ENCODE data around the gene ZNF784.

The ZNF784 gene

DNA sequence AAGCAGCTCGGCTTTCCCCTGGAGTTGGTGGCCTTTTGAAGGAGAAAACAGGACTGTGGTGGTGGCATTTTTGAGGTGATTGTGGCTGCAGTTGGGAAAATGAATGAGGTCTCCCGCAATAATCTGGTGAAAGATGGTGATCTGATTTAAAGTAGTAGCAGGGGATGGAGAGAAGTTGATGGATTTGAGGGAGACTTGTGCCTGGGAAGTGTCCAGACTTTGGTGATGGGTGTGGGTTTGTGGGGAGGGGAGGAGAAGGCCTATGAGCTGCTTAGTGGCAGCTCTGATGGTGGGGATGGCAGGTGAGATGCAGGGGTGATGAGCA, 46.6 kb upstream of the ZNF784 start:
- DNase-seq, result no peak
- Histone ChIP-seq H3K4ac (ENCODE audit: low read depth in 1 of 2, low read length in 2 of 2) (no peak overlapping the region), H3K9ac (ENCODE audit: low read length) (no peak overlapping the region), H2AK5ac (ENCODE audit: low read length, severe bottlenecking) (no peak overlapping the region), H3K4me2 (ENCODE audit: low read length, poor library complexity, severe bottlenecking) (no peak overlapping the region), H3K27ac (ENCODE audit: low read length, poor library complexity, severe bottlenecking) (peak overlapping the region; percentile 47), H2BK12ac (ENCODE audit: low read length in 2 of 2) (no peak overlapping the region), H2BK15ac (ENCODE audit: low read depth, poor library complexity, severe bottlenecking) (no peak overlapping the region), H3K14ac (ENCODE audit: low read length in 2 of 2) (no peak overlapping the region), H3K9me3 (ENCODE audit: control insufficient read depth, low read length) (no peaks in the 10 kb centered on the region), H3K27me3 (ENCODE audit: control insufficient read depth in 1 of 2, insufficient read depth in 1 of 2, low read length in 2 of 2) (no peaks in the 10 kb centered on the region), H4K8ac (ENCODE audit: low read length) (no peak overlapping the region), H2BK5ac (ENCODE audit: low read depth, low read length, poor library complexity, severe bottlenecking) (no peak overlapping the region), H3K36me3 (ENCODE audit: control insufficient read depth in 1 of 2, insufficient read depth in 2 of 2, low read depth in 1 of 2, low read length in 2 of 2) (peaks cover 61 to 69% of the 10 kb centered on the region in 2 experiments), H3K79me1 (replicated peaks; ENCODE audit: low read length, poor library complexity, severe bottlenecking) (peaks cover 4% of the 10 kb centered on the region), H3K23ac (ENCODE audit: low read length in 2 of 2) (no peak overlapping the region), H3K4me3 (ENCODE audit: insufficient read depth in 1 of 2, low read depth in 1 of 2, low read length in 2 of 2) (no peak overlapping the region), H3K4me1 (ENCODE audit: control insufficient read depth, insufficient read depth, low read depth, low read length) (peaks cover 34% of the 10 kb centered on the region), H4K91ac (ENCODE audit: low read length) (no peak overlapping the region), H2BK120ac (ENCODE audit: low read depth, low read length) (no peak overlapping the region), H3K18ac (ENCODE audit: low read depth in 1 of 2, low read length in 2 of 2) (no peak overlapping the region), H2AFZ (ENCODE audit: low read depth, low read length) (no peak overlapping the region)
- 95% methylated on average over 2 of the region's 2 CpGs for WGBS

DNA sequence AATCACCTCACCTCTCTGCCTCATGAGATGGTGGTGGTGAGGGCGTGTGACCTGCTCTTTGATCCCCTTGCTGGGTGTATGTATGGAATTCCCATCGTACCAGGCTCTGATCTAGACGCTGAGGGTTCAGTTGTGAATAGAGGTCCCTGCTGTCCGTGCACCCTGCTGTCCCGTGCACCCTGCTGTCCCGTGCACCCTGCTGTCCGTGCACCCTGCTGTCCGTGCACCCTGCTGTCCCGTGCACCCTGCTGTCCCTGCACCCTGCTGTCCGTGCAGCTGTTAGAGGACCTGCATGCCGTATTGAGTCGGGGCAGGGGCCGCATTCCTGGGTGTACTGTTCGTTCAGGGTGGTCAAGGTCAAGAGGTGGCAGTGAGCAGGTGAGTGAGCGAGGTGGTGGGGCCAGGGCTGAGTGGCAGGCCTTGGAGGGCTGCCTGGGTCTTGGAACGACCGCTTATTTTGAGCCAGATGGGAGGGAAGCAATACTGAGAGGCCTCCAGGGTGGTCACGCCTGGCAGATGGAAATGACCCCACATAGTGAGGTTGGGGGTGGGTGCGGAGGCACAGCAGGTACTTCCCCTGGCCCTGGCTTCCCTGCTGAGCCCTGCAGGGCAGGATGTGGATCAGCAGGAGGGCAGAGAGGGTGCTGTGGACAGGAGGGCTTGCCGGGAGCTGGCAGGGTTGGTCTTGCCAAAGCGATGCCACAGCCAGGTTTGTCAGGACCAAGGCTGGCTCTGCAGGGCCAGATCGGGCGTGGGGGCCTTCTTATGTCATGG, 46.1 kb upstream of the ZNF784 start:
- Histone ChIP-seq H4K91ac (ENCODE audit: low read length) (peak overlapping the region; percentile 22), H3K9ac (ENCODE audit: low read length) (no peak overlapping the region), H3K36me3 (ENCODE audit: control insufficient read depth in 1 of 2, insufficient read depth in 2 of 2, low read depth in 1 of 2, low read length in 2 of 2) (peaks cover 66 to 74% of the 10 kb centered on the region in 2 experiments), H3K27me3 (ENCODE audit: control insufficient read depth in 1 of 2, insufficient read depth in 1 of 2, low read length in 2 of 2) (no peaks in the 10 kb centered on the region), H3K14ac (ENCODE audit: low read length in 2 of 2) (peak overlapping the region in 1 of 2 experiments; percentile 53), H3K27ac (ENCODE audit: low read length, poor library complexity, severe bottlenecking) (peak overlapping the region; percentile 47), H3K4me1 (ENCODE audit: control insufficient read depth, insufficient read depth, low read depth, low read length) (peaks cover 34% of the 10 kb centered on the region), H2BK120ac (ENCODE audit: low read depth, low read length) (no peak overlapping the region), H3K4me3 (ENCODE audit: insufficient read depth in 1 of 2, low read depth in 1 of 2, low read length in 2 of 2) (peak overlapping the region in 1 of 2 experiments; percentile 5), H2AK5ac (ENCODE audit: low read length, severe bottlenecking) (no peak overlapping the region), H4K8ac (ENCODE audit: low read length) (no peak overlapping the region), H2BK12ac (ENCODE audit: low read length in 2 of 2) (no peak overlapping the region), H3K18ac (ENCODE audit: low read depth in 1 of 2, low read length in 2 of 2) (peak overlapping the region in 1 of 2 experiments; percentile 42), H2AFZ (ENCODE audit: low read depth, low read length) (no peak overlapping the region), H3K79me1 (replicated peaks; ENCODE audit: low read length, poor library complexity, severe bottlenecking) (peaks cover 7% of the 10 kb centered on the region), H3K4ac (ENCODE audit: low read depth in 1 of 2, low read length in 2 of 2) (no peak overlapping the region), H3K23ac (ENCODE audit: low read length in 2 of 2) (peak overlapping the region in 1 of 2 experiments; percentile 2), H3K4me2 (ENCODE audit: low read length, poor library complexity, severe bottlenecking) (no peak overlapping the region), H3K9me3 (ENCODE audit: control insufficient read depth, low read length) (no peaks in the 10 kb centered on the region), H2BK5ac (ENCODE audit: low read depth, low read length, poor library complexity, severe bottlenecking) (no peak overlapping the region), H2BK15ac (ENCODE audit: low read depth, poor library complexity, severe bottlenecking) (no peak overlapping the region)
- 90% methylated on average over 23 of the region's 23 CpGs for WGBS
- DNase-seq, result no peak

DNA sequence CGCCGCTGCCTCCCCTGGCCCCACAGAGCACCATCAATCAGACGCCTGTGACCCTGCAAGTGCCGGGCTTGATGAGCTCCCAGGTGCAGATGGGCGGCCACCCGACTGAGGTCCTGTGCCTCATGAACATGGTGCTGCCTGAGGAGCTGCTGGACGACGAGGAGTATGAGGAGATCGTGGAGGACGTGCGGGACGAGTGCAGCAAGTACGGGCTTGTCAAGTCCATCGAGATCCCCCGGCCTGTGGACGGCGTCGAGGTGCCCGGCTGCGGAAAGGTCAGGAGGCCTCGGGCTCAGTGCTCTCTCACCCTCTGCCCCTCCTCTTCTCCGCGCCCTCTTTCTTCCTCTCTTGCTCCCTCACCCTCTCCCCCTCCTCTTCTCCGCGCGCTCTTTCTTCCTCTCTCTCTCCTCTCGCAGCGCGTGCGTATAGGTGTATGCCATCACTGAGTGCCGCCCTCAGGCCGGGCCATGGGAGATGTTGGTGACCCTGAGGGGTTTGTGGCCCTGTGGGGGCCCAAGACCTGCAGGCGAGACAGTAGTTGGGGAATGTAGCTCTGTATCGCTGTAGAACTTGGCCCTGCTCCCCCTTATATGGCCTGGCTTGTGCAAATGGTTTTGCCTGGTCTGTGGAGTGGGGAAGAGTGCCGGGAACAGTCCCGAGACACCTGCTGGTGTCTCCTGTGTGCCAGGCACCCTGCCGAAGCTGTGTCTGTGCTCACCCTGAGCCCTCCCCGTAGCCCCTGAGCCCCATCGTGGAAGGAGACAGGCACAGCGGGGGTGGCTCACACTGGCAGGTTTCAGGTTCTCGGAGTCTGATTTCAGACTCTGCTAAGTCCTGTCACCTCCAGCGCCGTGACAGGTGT, 45.3 kb upstream of the ZNF784 start:
- DNase-seq, result no peak
- Histone ChIP-seq H3K4ac (ENCODE audit: low read depth in 1 of 2, low read length in 2 of 2) (no peak overlapping the region), H3K27ac (ENCODE audit: low read length, poor library complexity, severe bottlenecking) (no peak overlapping the region), H3K9me3 (ENCODE audit: control insufficient read depth, low read length) (no peaks in the 10 kb centered on the region), H3K18ac (ENCODE audit: low read depth in 1 of 2, low read length in 2 of 2) (no peak overlapping the region), H3K4me3 (ENCODE audit: insufficient read depth in 1 of 2, low read depth in 1 of 2, low read length in 2 of 2) (no peak overlapping the region), H3K23ac (ENCODE audit: low read length in 2 of 2) (no peak overlapping the region), H2BK15ac (ENCODE audit: low read depth, poor library complexity, severe bottlenecking) (no peak overlapping the region), H4K8ac (ENCODE audit: low read length) (no peak overlapping the region), H2BK120ac (ENCODE audit: low read depth, low read length) (no peak overlapping the region), H3K4me1 (ENCODE audit: control insufficient read depth, insufficient read depth, low read depth, low read length) (peaks cover 34% of the 10 kb centered on the region), H3K79me1 (replicated peaks; ENCODE audit: low read length, poor library complexity, severe bottlenecking) (peaks cover 7% of the 10 kb centered on the region), H3K27me3 (ENCODE audit: control insufficient read depth in 1 of 2, insufficient read depth in 1 of 2, low read length in 2 of 2) (no peaks in the 10 kb centered on the region), H2AK5ac (ENCODE audit: low read length, severe bottlenecking) (no peak overlapping the region), H2BK5ac (ENCODE audit: low read depth, low read length, poor library complexity, severe bottlenecking) (no peak overlapping the region), H3K4me2 (ENCODE audit: low read length, poor library complexity, severe bottlenecking) (no peak overlapping the region), H3K36me3 (ENCODE audit: control insufficient read depth in 1 of 2, insufficient read depth in 2 of 2, low read depth in 1 of 2, low read length in 2 of 2) (peaks cover 71 to 80% of the 10 kb centered on the region in 2 experiments), H2BK12ac (ENCODE audit: low read length in 2 of 2) (no peak overlapping the region), H3K9ac (ENCODE audit: low read length) (no peak overlapping the region), H2AFZ (ENCODE audit: low read depth, low read length) (no peak overlapping the region), H3K14ac (ENCODE audit: low read length in 2 of 2) (no peak overlapping the region), H4K91ac (ENCODE audit: low read length) (no peak overlapping the region)
- 93% methylated on average over 26 of the region's 43 CpGs for WGBS

All from mesenchymal stem cell (in vitro differentiated cells and primary cell).